ENCODE data around the gene CNTN2.

GRCh38 chr1:205045146-205045545 lies 2.1 kb downstream of the CNTN2 start:
- TF ChIP-seq POLR2A (IDR thresholded peaks at IDR 0.05) (no peak), EP300 (IDR thresholded peaks at IDR 0.05) (no peak)
- TF ChIP-seq, protein P1, sequence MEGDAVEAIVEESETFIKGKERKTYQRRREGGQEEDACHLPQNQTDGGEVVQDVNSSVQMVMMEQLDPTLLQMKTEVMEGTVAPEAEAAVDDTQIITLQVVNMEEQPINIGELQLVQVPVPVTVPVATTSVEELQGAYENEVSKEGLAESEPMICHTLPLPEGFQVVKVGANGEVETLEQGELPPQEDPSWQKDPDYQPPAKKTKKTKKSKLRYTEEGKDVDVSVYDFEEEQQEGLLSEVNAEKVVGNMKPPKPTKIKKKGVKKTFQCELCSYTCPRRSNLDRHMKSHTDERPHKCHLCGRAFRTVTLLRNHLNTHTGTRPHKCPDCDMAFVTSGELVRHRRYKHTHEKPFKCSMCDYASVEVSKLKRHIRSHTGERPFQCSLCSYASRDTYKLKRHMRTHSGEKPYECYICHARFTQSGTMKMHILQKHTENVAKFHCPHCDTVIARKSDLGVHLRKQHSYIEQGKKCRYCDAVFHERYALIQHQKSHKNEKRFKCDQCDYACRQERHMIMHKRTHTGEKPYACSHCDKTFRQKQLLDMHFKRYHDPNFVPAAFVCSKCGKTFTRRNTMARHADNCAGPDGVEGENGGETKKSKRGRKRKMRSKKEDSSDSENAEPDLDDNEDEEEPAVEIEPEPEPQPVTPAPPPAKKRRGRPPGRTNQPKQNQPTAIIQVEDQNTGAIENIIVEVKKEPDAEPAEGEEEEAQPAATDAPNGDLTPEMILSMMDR (IDR thresholded peaks at IDR 0.05): no peak

Data from ovary (tissue), 3 donors.